Measurements from ENCODE around the gene BCAS4.

Gene BCAS4, protein sequence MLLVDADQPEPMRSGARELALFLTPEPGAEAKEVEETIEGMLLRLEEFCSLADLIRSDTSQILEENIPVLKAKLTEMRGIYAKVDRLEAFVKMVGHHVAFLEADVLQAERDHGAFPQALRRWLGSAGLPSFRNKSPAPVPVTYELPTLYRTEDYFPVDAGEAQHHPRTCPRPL

DNA sequence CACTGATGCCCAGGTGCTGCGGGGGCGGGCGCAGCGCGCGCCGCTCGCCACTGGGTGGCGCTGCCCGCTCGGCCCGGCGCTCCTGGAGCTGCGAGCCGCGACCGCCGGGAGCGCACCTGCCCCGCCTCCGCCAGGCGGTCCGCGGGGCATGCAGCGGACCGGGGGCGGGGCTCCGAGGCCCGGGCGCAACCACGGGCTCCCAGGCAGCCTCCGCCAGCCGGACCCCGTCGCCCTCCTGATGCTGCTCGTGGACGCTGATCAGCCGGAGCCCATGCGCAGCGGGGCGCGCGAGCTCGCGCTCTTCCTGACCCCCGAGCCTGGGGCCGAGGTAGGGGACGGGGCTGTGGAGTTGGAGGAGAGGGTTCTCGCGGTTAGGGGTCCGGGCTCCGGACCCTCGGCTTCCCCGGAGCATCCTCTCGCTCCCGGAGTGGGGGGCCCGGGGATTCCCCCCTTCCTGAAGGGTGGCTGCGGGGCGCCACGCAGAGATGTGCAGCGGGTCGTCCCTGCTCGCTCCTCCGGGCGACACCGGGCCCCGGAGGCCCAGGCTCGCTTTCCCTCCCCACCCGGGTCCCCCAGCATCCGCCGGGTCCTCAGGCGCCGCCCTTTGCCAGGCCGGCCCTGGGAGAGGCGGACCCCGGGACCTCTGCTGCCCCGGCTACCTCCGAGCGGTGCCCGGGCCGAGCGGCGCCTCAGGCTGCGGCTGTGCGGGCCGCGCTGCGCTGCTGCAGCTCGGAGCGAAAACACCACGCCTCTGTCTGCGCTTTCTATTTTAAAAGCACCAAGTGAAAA, at the start of gene BCAS4:
Gene BCAS4 (plus strand): TSS at position 216 of the 789 bp plus-strand sequence. CDS start 23 bp downstream, at position 239.
- Mint-ChIP-seq H3K4me3 (peak within 1 kb of the TSS; percentile 86), H3K9me3 (no peaks in the 10 kb centered on the region), H3K36me3 (ENCODE audit: low read depth) (no peaks in the 10 kb centered on the region), H3K4me1 (ENCODE audit: low read depth) (peaks cover 10% of the 10 kb centered on the region), H3K27ac (peak within 1 kb of the TSS; percentile 68), H3K27me3 (ENCODE audit: low read depth) (no peaks in the 10 kb centered on the region)

DNA sequence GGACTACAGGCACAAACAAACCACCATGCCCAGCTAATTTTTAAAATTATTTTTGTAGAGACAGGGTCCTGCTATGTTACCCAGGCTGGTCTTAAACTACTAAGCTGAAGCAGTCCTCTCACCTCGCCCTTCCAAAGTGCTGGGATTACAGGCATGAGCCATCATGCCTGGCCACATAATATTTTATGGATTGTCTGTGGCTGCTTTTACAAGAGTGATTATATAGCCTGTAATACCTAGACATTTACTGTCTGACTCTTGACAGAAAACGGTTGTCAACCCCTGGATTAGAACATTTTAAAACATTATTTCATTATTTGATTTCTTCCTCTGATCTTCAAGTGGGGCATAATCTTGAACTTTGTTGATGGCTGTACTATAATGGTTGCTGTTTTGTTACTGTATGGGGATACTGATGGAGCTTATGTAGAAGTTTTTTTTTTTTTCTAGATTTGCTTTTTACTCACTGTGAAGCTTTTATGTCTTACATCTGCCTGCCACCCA, 49.2 kb upstream of the BCAS4 start:
- peaks cover 1% of the 10 kb centered on the region for H3K36me3 Mint-ChIP-seq (ENCODE audit: low read depth)
- H3K27me3 Mint-ChIP-seq (ENCODE audit: low read depth): no peaks in the 10 kb centered on the region
- H3K4me1 Mint-ChIP-seq (ENCODE audit: low read depth): peaks cover 19% of the 10 kb centered on the region
- H3K27ac Mint-ChIP-seq: peak overlapping the region; percentile 27
- no peak overlapping the region for H3K4me3 Mint-ChIP-seq
- no peaks in the 10 kb centered on the region for H3K9me3 Mint-ChIP-seq

- Mint-ChIP-seq H3K36me3 (ENCODE audit: low read depth) (peaks cover 1% of the 10 kb centered on the region), H3K27me3 (ENCODE audit: low read depth) (no peaks in the 10 kb centered on the region), H3K4me1 (ENCODE audit: low read depth) (peaks cover 14% of the 10 kb centered on the region), H3K4me3 (no peak overlapping the region), H3K27ac (peak overlapping the region; percentile 27), H3K9me3 (no peaks in the 10 kb centered on the region)
These were observed 48.5 kb upstream of the BCAS4 start for GRCh38 chr20:50746138-50746940.

DNA sequence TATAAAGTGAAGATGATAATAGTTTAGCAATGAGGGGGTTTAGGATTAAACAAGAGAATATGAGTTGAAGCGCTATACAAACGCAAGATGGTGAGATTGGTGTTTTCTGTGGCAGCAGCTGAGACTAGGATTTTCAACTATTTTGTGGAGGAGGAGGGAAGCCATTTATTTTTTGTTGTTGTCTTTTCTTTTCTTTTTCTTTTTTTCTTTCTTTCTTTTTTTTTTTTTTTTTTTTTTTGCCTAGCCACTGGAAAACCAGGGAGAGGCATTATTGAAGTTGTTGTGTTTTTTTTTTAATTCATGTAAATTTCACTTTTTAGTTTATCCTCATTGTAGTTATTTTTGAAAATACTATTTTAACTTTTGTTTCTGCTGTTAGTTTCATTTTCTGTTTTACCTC, 47.6 kb upstream of the BCAS4 start:
- H3K4me3 Mint-ChIP-seq: peak overlapping the region; percentile 43
- peaks cover 13% of the 10 kb centered on the region for H3K4me1 Mint-ChIP-seq (ENCODE audit: low read depth)

DNA sequence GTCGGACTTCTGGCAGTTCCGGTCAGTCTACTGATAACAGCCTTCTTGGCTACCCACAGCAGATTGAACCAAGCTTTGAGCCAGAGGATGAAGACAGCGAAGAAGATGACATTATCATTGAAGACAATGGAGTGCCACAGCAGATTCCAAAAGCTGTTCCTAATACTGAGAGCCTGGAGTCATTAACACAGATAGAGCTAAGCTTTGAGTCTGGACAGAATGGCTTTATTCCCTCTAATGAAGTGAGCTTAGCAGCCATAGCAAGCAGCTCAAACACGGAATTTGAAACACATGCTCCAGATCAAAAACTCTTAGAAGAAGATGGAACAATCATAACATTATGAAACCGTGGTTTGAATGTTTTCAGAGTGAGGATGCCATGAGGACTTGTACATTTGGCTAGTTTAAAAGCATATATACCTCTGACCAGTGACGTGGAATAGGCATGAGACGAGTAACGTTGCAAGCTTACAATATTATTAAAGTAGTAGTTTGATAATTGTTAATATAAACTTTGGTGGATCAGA, 44.7 kb upstream of the BCAS4 start:
- peaks cover 1% of the 10 kb centered on the region for H3K36me3 Mint-ChIP-seq (ENCODE audit: low read depth)
- H3K27ac Mint-ChIP-seq: no peak overlapping the region
- no peaks in the 10 kb centered on the region for H3K9me3 Mint-ChIP-seq
- H3K27me3 Mint-ChIP-seq (ENCODE audit: low read depth): no peaks in the 10 kb centered on the region
- H3K4me1 Mint-ChIP-seq (ENCODE audit: low read depth): peaks cover 13% of the 10 kb centered on the region
- no peak overlapping the region for H3K4me3 Mint-ChIP-seq

More for the DNA sequence above, 47.6 kb upstream of the BCAS4 start:
- Mint-ChIP-seq H3K27ac (peak overlapping the region; percentile 61), H3K27me3 (ENCODE audit: low read depth) (no peaks in the 10 kb centered on the region), H3K9me3 (no peaks in the 10 kb centered on the region), H3K36me3 (ENCODE audit: low read depth) (peaks cover 1% of the 10 kb centered on the region)

DNA sequence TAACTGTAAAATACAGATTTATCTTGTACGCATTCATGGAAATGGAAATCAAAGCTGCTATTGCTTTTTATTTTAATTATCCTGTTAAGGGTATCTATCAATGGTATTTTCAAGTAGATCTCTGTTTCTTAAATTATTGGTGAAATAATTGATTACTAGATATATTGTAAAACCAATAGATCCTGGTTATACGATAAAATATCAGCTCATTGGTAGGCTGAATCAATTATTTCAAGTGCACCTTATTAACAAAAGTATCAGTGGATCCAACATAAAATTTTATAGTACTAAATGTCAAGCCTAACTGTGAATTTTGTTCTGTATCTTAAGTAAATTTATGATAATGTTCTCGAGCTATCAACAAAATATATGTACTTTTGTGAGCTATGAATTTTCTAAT, 41.7 kb upstream of the BCAS4 start:
- Mint-ChIP-seq H3K4me1 (ENCODE audit: low read depth) (no peaks in the 10 kb centered on the region), H3K9me3 (no peaks in the 10 kb centered on the region), H3K4me3 (no peak overlapping the region), H3K36me3 (ENCODE audit: low read depth) (no peaks in the 10 kb centered on the region), H3K27me3 (ENCODE audit: low read depth) (no peaks in the 10 kb centered on the region), H3K27ac (no peak overlapping the region)

DNA sequence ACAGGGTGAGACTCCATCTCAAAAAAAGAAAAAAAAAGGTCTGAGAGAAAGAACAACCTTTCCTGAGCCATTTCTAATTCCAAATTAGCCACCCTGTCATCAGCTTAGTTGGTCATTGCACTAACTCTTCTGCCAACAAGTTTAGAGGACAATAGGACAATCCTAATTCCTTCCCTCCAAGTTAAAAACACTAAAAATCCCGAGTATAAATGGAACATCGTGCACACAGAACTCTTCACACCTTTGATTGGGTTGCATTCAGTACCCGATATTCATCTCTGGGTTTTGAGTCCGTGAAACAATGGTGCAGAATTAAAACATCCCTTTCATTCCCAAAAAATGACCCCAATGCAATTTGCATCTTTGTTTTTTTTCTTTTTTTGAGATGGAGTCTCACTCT, 40.4 kb upstream of the BCAS4 start:
- no peaks in the 10 kb centered on the region for H3K27me3 Mint-ChIP-seq (ENCODE audit: low read depth)
- no peaks in the 10 kb centered on the region for H3K9me3 Mint-ChIP-seq

GRCh38 chr20:50756447-50756846, 38.4 kb upstream of the BCAS4 start:
- Mint-ChIP-seq H3K9me3 (no peaks in the 10 kb centered on the region), H3K27ac (no peak overlapping the region), H3K4me3 (no peak overlapping the region), H3K27me3 (ENCODE audit: low read depth) (no peaks in the 10 kb centered on the region), H3K36me3 (ENCODE audit: low read depth) (no peaks in the 10 kb centered on the region), H3K4me1 (ENCODE audit: low read depth) (no peaks in the 10 kb centered on the region)

More for the DNA sequence above, 40.4 kb upstream of the BCAS4 start:
- Mint-ChIP-seq H3K4me3 (no peak overlapping the region), H3K36me3 (ENCODE audit: low read depth) (no peaks in the 10 kb centered on the region), H3K4me1 (ENCODE audit: low read depth) (no peaks in the 10 kb centered on the region), H3K27ac (no peak overlapping the region)

- no peaks in the 10 kb centered on the region for H3K36me3 Mint-ChIP-seq (ENCODE audit: low read depth)
- no peak overlapping the region for H3K4me3 Mint-ChIP-seq
- no peaks in the 10 kb centered on the region for H3K9me3 Mint-ChIP-seq
- no peaks in the 10 kb centered on the region for H3K27me3 Mint-ChIP-seq (ENCODE audit: low read depth)
- H3K4me1 Mint-ChIP-seq (ENCODE audit: low read depth): no peaks in the 10 kb centered on the region
- no peak overlapping the region for H3K27ac Mint-ChIP-seq
These were observed 36.4 kb upstream of the BCAS4 start for GRCh38 chr20:50758469-50758868.

- Mint-ChIP-seq H3K27ac (no peak overlapping the region), H3K9me3 (no peaks in the 10 kb centered on the region), H3K4me1 (ENCODE audit: low read depth) (no peaks in the 10 kb centered on the region), H3K4me3 (no peak overlapping the region), H3K36me3 (ENCODE audit: low read depth) (no peaks in the 10 kb centered on the region), H3K27me3 (ENCODE audit: low read depth) (no peaks in the 10 kb centered on the region)
These were observed 35.9 kb upstream of the BCAS4 start for GRCh38 chr20:50758992-50759391.

- no peaks in the 10 kb centered on the region for H3K4me1 Mint-ChIP-seq (ENCODE audit: low read depth)
- no peaks in the 10 kb centered on the region for H3K36me3 Mint-ChIP-seq (ENCODE audit: low read depth)
- no peaks in the 10 kb centered on the region for H3K27me3 Mint-ChIP-seq (ENCODE audit: low read depth)
- H3K27ac Mint-ChIP-seq: no peak overlapping the region
- H3K9me3 Mint-ChIP-seq: no peaks in the 10 kb centered on the region
- H3K4me3 Mint-ChIP-seq: no peak overlapping the region
These were observed 35.2 kb upstream of the BCAS4 start for GRCh38 chr20:50759678-50760077.

- Mint-ChIP-seq H3K9me3 (no peaks in the 10 kb centered on the region), H3K36me3 (ENCODE audit: low read depth) (no peaks in the 10 kb centered on the region), H3K27me3 (ENCODE audit: low read depth) (no peaks in the 10 kb centered on the region), H3K4me1 (ENCODE audit: low read depth) (no peaks in the 10 kb centered on the region), H3K4me3 (no peak overlapping the region), H3K27ac (no peak overlapping the region)
These were observed 32.8 kb upstream of the BCAS4 start for GRCh38 chr20:50762045-50762422.

DNA sequence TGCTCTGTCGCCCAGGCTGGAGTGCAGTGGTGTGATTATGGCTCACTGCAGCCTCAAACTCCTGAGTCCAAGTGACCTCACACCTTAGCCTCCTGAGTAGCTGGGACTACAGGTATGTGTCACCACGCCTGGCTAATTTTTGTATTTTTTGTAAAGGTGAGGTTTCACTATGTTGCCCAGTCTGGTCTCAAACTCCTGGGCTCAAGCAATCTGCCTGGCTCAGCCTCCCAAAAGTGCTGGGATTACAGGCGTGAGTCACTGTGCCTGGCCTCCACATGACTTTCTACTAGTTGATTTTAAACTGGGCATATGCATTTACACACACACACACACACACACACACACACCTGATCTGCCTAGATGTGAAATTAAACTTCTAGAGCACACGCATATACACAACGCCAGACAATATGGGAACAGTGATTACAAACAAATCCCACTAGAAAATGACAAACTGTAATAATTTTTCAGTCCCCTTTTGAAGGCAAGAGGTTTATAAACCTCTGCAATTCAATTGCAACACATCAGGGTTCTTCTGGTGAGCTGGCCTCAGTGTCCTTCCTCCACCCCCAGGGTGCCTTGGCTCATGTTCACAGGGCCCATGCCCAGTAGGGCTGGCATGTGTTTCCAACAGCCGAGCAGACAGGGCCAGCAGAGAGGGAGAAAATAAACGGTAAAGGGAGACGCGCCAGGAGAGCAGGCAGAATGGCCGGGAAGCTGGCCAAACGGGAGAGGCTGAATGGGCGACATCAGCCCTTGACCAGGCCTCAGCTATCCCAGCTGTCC, 32.2 kb upstream of the BCAS4 start:
- Mint-ChIP-seq H3K27me3 (ENCODE audit: low read depth) (no peaks in the 10 kb centered on the region), H3K4me1 (ENCODE audit: low read depth) (no peaks in the 10 kb centered on the region), H3K27ac (no peak overlapping the region), H3K9me3 (no peaks in the 10 kb centered on the region), H3K4me3 (no peak overlapping the region), H3K36me3 (ENCODE audit: low read depth) (no peaks in the 10 kb centered on the region)
